Panc1 (cell line): ENCODE data around the gene BICRAL. TPM values are rescaled to one million over a fixed set of nuclear protein-coding genes. Genes with fewer than 3 reads are reported as not detected.
A peak's percentile ranks its signal among the peaks of the same experiment; 100 is the strongest.

Source experiments
- ATAC-seq: fragments of 200-7000 bp; cut with Tn5 transposase; 2 replicates; pipeline ENCODE4 v1.9.1; 2020; ENCODE audit warnings: mild to moderate bottlenecking, moderate library complexity
- BruUV-seq: library from RNA; stranded (reverse); fragments of 400-500 nt; replicated peaks from 2 replicates; lab custom pipeline; 2021; lab: Mats Ljungman, UMichigan
- CTCF ChIA-PET: fragments of 300-600 bp; sonication (Branson Sonifier 250); formaldehyde crosslinking; loops from one replicate; lab custom pipeline; 2022; ENCODE audit warnings: antibody characterized with exemption; lab: Charles Lee
- POLR2A ChIA-PET: fragments of 300-600 bp; sonication (Branson Sonifier 250); formaldehyde crosslinking; loops from one replicate; lab custom pipeline; 2022; ENCODE audit warnings: antibody characterized with exemption; lab: Charles Lee
- DNase-seq: peaks from one replicate; pipeline ENCODE4 v3.0.0-alpha.2; 2010; ENCODE audit warnings: low read depth, low spot score
- H3K27ac ChIP-seq: 2 replicates; pipeline ENCODE4 v1.5.1; 2011; ENCODE audit warnings: mild to moderate bottlenecking, low read length, inconsistent platforms
- H3K27me3 ChIP-seq: fragments of 200-500 bp; sonication (Bioruptor generic); 2 replicates; pipeline ENCODE4 v1.6.0; 2014; ENCODE audit warnings: low read length, inconsistent platforms; ENCODE audit not compliant: control insufficient read depth, insufficient read depth
- H3K36me3 ChIP-seq: fragments of 200-500 bp; sonication (Bioruptor generic); 2 replicates; pipeline ENCODE4 v1.5.1; 2014; ENCODE audit warnings: inconsistent platforms, mild to moderate bottlenecking, low read length, moderate library complexity; ENCODE audit not compliant: control insufficient read depth, insufficient read depth
- H3K4me1 ChIP-seq: 2 replicates; pipeline ENCODE4 v1.5.1; 2011; ENCODE audit warnings: inconsistent platforms, mild to moderate bottlenecking, low read length, moderate library complexity; ENCODE audit not compliant: control insufficient read depth, insufficient read depth
- H3K4me3 ChIP-seq, 2 experiments: 2 replicates each; pipeline ENCODE4 v1.5.1; 2011 to 2012; ENCODE audit warnings: low read depth in 2 of 2, low read length in 2 of 2, mild to moderate bottlenecking in 2 of 2, inconsistent platforms in 1 of 2, moderate library complexity in 1 of 2
- H3K9me3 ChIP-seq: fragments of 200-500 bp; sonication (Bioruptor generic); 2 replicates; pipeline ENCODE4 v1.5.1; 2014; ENCODE audit warnings: low read depth, mild to moderate bottlenecking, inconsistent platforms, low read length, moderate library complexity; ENCODE audit not compliant: control insufficient read depth, insufficient read depth
- CTCF ChIP-seq: fragments of 450-650 bp; IDR thresholded peaks from 2 replicates; pipeline ENCODE4 v1.5.1; 2017; ENCODE audit warnings: mild to moderate bottlenecking
- POLR2AphosphoS5 ChIP-seq: IDR thresholded peaks from 2 replicates; pipeline ENCODE4 v1.6.1; 2012; ENCODE audit warnings: mild to moderate bottlenecking, low read depth, low read length, moderate library complexity
- REST ChIP-seq, 2 experiments: IDR thresholded peaks; 2 replicates each; pipeline ENCODE4 v1.6.1; 2011 to 2012; ENCODE audit warnings: low read depth in 2 of 2, control low read depth in 1 of 2, low read length in 1 of 2, mild to moderate bottlenecking in 1 of 2, moderate library complexity in 1 of 2; ENCODE audit not compliant: insufficient read depth in 1 of 2
- SIN3A ChIP-seq: IDR thresholded peaks from 2 replicates; pipeline ENCODE4 v1.6.1; 2012; ENCODE audit warnings: low read depth, mild to moderate bottlenecking, low read length, moderate library complexity, borderline replicate concordance; ENCODE audit not compliant: insufficient read depth
- TCF7L2 ChIP-seq: IDR thresholded peaks from 2 replicates; pipeline ENCODE4 v1.6.1; 2011; ENCODE audit warnings: mild to moderate bottlenecking, low read depth, low read length, inconsistent platforms
- in situ Hi-C: cut with HindIII; loops from 2 replicates; pipeline ENCODE4 v1.10.0; 2016; ENCODE audit warnings: low sequenced_read_pairs, low pct_unique_long_range_greater_than_20kb
- intact Hi-C: fragments of 100-400 bp; cut with micrococcal nuclease; formaldehyde crosslinking; loops from one replicate; pipeline ENCODE4 v1.10.0; 2022; ENCODE audit not compliant: unreplicated experiment
- total RNA-seq: library from RNA; stranded (reverse); gene quantifications from one replicate; pipeline ENCODE4 v1.2.1, GENCODE V29; 2021; ENCODE audit not compliant: unreplicated experiment

BICRAL gene
- total RNA-seq, 1 experiment from 2014 or later: 12.9 TPM

- ATAC-seq (no peak), DNase-seq (no peak)
- intact Hi-C loops: no loop called here
- Histone ChIP-seq H3K4me1 (peaks cover 15% of the 10 kb centered on the region), H3K27ac (0 out of 2 replicates have a peak overlapping the region, but pooled peaks have one; percentile 3), H3K4me3 (no peak overlapping the region), H3K36me3 (no peaks in the 10 kb centered on the region), H3K9me3 (no peaks in the 10 kb centered on the region), H3K27me3 (no peaks in the 10 kb centered on the region)
- in situ Hi-C loops: no loop called here
- CTCF ChIA-PET: interaction anchor here (0.7 kb wide), 1 partner anchor 60 kb away, joined by 5 read pairs; no protein-coding TSS in a partner anchor
- TF ChIP-seq CTCF (no peak), TCF7L2 (no peak), POLR2AphosphoS5 (no peak), REST (IDR thresholded peaks at IDR 0.05; ENCODE audit: insufficient read depth in 1 of 2, low read depth in 2 of 2, low read length in 1 of 2) (no peak), SIN3A (no peak)
- BruUV-seq: no TSS peak
- POLR2A ChIA-PET: interaction anchor here (0.6 kb wide), 1 partner anchor 8 kb away, joined by 4 read pairs; no protein-coding TSS in a partner anchor
These were observed 30.8 kb upstream of the BICRAL start for GRCh38 chr6:42751055-42751454.

GRCh38 chr6:42754759-42755158 is 27.1 kb upstream of the BICRAL start:
- H3K9me3 ChIP-seq: no peaks in the 10 kb centered on the region
- no TSS peak for BruUV-seq
- H3K27me3 ChIP-seq: no peaks in the 10 kb centered on the region
- TF ChIP-seq SIN3A (no peak), CTCF (no peak), POLR2AphosphoS5 (no peak), TCF7L2 (no peak), REST (IDR thresholded peaks at IDR 0.05; ENCODE audit: insufficient read depth in 1 of 2, low read depth in 2 of 2, low read length in 1 of 2) (no peak)
- H3K4me3 ChIP-seq: no peak overlapping the region
- H3K27ac ChIP-seq: no peak overlapping the region
- H3K4me1 ChIP-seq: no peaks in the 10 kb centered on the region
- ChIA-PET POLR2A (interaction anchor here (0.6 kb wide), 1 partner anchor 21 kb away, joined by 3 read pairs; no protein-coding TSS in a partner anchor), CTCF (no interaction called here)
- H3K36me3 ChIP-seq: no peaks in the 10 kb centered on the region
- intact Hi-C loops (no loop called here), in situ Hi-C loops (no loop called here)
- DNase-seq: no peak
- no peak for ATAC-seq
